Nephron progenitor cell (in vitro differentiated cells): Measurements from ENCODE around the gene PIGR.

ENCODE experiments used
- DNase-seq: peaks from one replicate; pipeline ENCODE4 v3.0.0; 2021
- H3K27ac Mint-ChIP-seq: 2 replicates; pipeline ENCODE4 v1.8.0; 2021; ENCODE audit warnings: mild to moderate bottlenecking, moderate library complexity, mixed read lengths
- H3K27me3 Mint-ChIP-seq: 2 replicates; pipeline ENCODE4 v1.8.0; 2021; ENCODE audit warnings: mild to moderate bottlenecking, low read depth, mixed read lengths; ENCODE audit not compliant: poor library complexity
- H3K36me3 Mint-ChIP-seq: 2 replicates; pipeline ENCODE4 v1.8.0; 2021; ENCODE audit warnings: low read depth, mixed read lengths
- H3K4me1 Mint-ChIP-seq: 2 replicates; pipeline ENCODE4 v1.8.0; 2021; ENCODE audit warnings: mixed read lengths
- H3K4me3 Mint-ChIP-seq: 2 replicates; pipeline ENCODE4 v1.8.0; 2021; ENCODE audit warnings: mild to moderate bottlenecking, moderate library complexity, mixed read lengths
- H3K9me3 Mint-ChIP-seq: 2 replicates; pipeline ENCODE4 v1.8.0; 2021; ENCODE audit warnings: mild to moderate bottlenecking, moderate library complexity, mixed read lengths
- CTCF ChIP-seq: fragments of 200-600 bp; sonication (generic); IDR thresholded peaks from 2 replicates; pipeline ENCODE4 v1.5.0; 2021; ENCODE audit warnings: antibody characterized with exemption

Gene PIGR

GRCh38 chr1:206921772-206922265 is 24.4 kb downstream of the PIGR start, which contains the start of gene FCMR:
Gene FCMR, minus strand, starts transcription at chr1:206921941. Its CDS starts 87 bp downstream, at chr1:206921854.
- no peak for TF ChIP-seq CTCF
- Mint-ChIP-seq H3K36me3 (no peaks in the 10 kb centered on the region), H3K27me3 (peaks cover 7% of the 10 kb centered on the region), H3K4me1 (no peaks in the 10 kb centered on the region), H3K27ac (no peak within 1 kb of the TSS), H3K9me3 (no peaks in the 10 kb centered on the region), H3K4me3 (no peak within 1 kb of the TSS)
- DNase-seq: no peak

GRCh38 chr1:206918076-206918475 is 28.2 kb downstream of the PIGR start:
- Mint-ChIP-seq H3K27me3 (peaks cover 39% of the 10 kb centered on the region), H3K4me3 (no peak overlapping the region), H3K4me1 (no peaks in the 10 kb centered on the region), H3K27ac (no peak overlapping the region), H3K9me3 (no peaks in the 10 kb centered on the region), H3K36me3 (no peaks in the 10 kb centered on the region)
- TF ChIP-seq CTCF: no peak
- DNase-seq: no peak

- TF ChIP-seq CTCF: no peak
- H3K36me3 Mint-ChIP-seq: no peaks in the 10 kb centered on the region
- DNase-seq: no peak
- H3K27me3 Mint-ChIP-seq: peaks cover 55% of the 10 kb centered on the region
- no peaks in the 10 kb centered on the region for H3K9me3 Mint-ChIP-seq
- H3K27ac Mint-ChIP-seq: no peak overlapping the region
- H3K4me1 Mint-ChIP-seq: no peaks in the 10 kb centered on the region
- no peak overlapping the region for H3K4me3 Mint-ChIP-seq
Measured at GRCh38 chr1:206916000-206916709, 30.1 kb downstream of the PIGR start.

- Mint-ChIP-seq H3K4me1 (no peaks in the 10 kb centered on the region), H3K9me3 (no peaks in the 10 kb centered on the region)
Measured at GRCh38 chr1:206915030-206915735, 31.1 kb downstream of the PIGR start.

GRCh38 chr1:206913766-206914537 is 32.3 kb downstream of the PIGR start:
- Mint-ChIP-seq H3K36me3 (no peaks in the 10 kb centered on the region), H3K27me3 (peaks cover 73% of the 10 kb centered on the region), H3K4me3 (no peak overlapping the region), H3K27ac (no peak overlapping the region), H3K4me1 (peaks cover 2% of the 10 kb centered on the region), H3K9me3 (no peaks in the 10 kb centered on the region)
- DNase-seq: no peak
- TF ChIP-seq CTCF: no peak

More at GRCh38 chr1:206915030-206915735, 31.1 kb downstream of the PIGR start:
- no peak overlapping the region for H3K4me3 Mint-ChIP-seq
- H3K36me3 Mint-ChIP-seq: no peaks in the 10 kb centered on the region
- no peak for DNase-seq
- H3K27me3 Mint-ChIP-seq: peaks cover 65% of the 10 kb centered on the region
- TF ChIP-seq CTCF: no peak
- no peak overlapping the region for H3K27ac Mint-ChIP-seq
